Measurements from ENCODE around the gene KIAA1217.

DNA sequence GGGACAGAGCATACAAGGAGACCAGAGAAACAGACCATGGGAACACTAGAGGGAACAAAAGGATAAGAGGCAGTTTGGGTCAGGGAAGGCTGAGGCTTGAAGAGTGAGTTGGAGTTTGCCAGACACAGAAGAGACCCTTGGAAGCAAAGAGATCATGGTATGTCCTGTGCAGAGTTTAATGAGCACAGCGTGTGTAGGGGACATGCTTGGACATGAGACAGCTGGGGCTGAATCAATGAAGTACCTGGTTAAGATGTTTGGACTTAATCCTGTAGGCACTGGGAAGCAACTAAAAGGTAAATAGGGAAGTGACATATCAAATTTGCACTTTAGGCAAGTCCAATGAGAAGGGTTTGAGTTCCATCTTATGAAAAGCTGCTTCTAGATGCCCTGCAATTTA lies 79.6 kb downstream of the KIAA1217 start:
- TF ChIP-seq, protein P1, sequence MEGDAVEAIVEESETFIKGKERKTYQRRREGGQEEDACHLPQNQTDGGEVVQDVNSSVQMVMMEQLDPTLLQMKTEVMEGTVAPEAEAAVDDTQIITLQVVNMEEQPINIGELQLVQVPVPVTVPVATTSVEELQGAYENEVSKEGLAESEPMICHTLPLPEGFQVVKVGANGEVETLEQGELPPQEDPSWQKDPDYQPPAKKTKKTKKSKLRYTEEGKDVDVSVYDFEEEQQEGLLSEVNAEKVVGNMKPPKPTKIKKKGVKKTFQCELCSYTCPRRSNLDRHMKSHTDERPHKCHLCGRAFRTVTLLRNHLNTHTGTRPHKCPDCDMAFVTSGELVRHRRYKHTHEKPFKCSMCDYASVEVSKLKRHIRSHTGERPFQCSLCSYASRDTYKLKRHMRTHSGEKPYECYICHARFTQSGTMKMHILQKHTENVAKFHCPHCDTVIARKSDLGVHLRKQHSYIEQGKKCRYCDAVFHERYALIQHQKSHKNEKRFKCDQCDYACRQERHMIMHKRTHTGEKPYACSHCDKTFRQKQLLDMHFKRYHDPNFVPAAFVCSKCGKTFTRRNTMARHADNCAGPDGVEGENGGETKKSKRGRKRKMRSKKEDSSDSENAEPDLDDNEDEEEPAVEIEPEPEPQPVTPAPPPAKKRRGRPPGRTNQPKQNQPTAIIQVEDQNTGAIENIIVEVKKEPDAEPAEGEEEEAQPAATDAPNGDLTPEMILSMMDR (IDR thresholded peaks at IDR 0.05; ENCODE audit: low read length): no peak
- TF ChIP-seq EZH2 (IDR thresholded peaks at IDR 0.05; ENCODE audit: borderline replicate concordance, low read length): no peak
